Kidney glomerular epithelial cell (primary cell): ENCODE results near the gene VPS13D.

Experiments
- DNase-seq: peaks from one replicate; lab custom pipeline; 2025; lab: John Stamatoyannopoulos, UW

VPS13D gene

GRCh38 chr1:12228979-12229378, 851 bp upstream of the VPS13D start:
- DNase-seq, result no peak

GRCh38 chr1:12229386-12229834, 420 bp upstream of the VPS13D start:
- DNase-seq, result no peak

GRCh38 chr1:12230549-12231275, 882 bp downstream of the VPS13D start:
- no peak for DNase-seq

DNA sequence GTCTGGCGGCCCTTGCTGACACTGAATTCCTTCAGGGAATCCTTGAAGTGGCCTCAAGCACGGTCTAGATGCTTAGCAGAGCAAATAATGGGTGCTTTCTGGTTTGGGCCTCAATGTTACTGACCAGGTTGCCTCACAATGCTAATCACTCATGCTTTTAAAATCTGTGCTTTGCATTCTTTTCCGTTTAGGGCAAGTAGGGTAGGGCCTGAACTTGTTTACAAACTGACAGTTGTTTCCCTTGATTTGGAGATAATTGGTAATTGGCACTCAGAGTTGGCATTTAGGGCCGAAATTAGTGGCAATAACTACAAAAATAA, 1.4 kb downstream of the VPS13D start:
- no peak for DNase-seq

GRCh38 chr1:12232221-12232620, 2.4 kb downstream of the VPS13D start:
- no peak for DNase-seq

- no peak for DNase-seq
Measured at GRCh38 chr1:12244078-12244477, 14.2 kb downstream of the VPS13D start.

DNA sequence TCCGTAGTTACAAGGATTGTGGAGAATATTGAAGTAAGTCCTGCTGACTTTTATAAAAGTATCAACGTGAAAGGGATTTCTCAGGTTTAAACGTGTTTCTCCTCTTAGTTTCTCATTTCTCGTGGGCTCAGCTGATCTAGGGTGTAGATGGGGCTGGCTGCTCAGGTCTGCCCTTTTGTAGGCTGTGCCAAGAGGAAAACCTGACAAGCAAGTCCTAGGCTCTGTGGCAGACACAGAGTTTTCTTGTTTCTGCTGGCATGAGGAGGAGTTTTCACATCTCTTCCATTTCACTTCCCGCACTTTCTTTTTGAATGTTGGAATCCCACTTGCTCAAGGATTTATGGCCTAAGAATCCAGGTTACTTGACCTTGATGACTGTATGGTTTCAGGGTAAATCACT, 14.8 kb downstream of the VPS13D start:
- DNase-seq, result no peak

GRCh38 chr1:12245116-12245515, 15.3 kb downstream of the VPS13D start:
- no peak for DNase-seq

- DNase-seq, result no peak
Measured at GRCh38 chr1:12245733-12246132, 15.9 kb downstream of the VPS13D start.

DNA sequence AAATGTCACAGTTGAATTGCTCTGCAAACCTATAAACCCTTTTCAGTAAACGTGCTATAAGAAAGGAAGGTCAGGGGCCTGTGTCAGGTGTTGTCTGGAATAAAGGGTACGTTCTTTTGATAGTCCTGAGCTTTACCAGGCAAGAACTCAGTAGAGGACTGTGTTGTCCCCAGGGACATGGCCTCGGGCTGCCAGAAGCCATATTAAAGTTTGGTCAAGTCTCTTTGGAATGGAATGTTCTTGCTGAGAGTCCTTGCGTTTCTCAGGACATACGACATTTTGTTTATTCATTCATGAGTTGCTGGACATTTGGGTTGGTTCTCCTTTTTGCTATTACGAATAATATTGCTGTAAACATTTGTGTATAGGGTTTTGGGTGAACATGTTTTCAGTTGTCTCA, 16.8 kb downstream of the VPS13D start:
- no peak for DNase-seq

GRCh38 chr1:12249181-12249580, 19.4 kb downstream of the VPS13D start:
- DNase-seq, result no peak

GRCh38 chr1:12249748-12250147, 19.9 kb downstream of the VPS13D start:
- no peak for DNase-seq

DNA sequence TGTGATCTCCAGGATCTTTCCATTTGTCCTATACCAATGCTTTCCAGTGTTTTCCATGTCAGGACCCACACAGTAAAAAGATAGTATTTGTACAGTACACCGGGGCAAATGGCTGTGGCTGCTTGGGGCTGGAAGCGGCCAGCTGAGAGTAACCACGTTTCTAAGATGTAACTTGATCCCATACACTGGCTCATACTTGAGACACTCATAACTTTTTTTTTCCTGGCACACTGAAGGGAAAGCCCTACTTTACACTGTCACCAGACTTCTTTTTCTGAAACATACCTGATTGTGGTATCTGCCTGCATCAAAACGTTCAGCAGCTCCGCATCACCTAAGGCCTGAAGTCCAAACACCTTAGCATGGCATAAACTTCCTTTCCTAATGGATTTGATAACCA, 21.6 kb downstream of the VPS13D start:
- no peak for DNase-seq

DNA sequence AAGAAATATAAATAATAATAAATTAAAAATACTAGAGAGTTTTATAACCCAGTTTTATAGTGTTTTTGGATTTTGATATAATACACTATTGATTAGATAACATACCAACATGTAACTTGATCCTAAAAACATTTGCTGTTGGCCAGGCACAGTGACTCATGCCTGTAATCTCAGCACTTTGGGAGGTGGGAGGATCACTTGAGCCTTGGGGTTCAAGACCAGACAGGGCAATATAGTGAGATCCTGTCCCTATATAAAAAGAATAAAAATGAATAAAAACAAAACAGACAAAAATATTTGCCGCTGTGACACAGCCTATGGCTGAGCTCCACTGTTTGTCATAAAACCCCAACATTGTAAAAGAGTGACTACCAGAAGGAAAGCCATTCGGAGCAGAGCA, 26.1 kb downstream of the VPS13D start:
- DNase-seq, result no peak

DNA sequence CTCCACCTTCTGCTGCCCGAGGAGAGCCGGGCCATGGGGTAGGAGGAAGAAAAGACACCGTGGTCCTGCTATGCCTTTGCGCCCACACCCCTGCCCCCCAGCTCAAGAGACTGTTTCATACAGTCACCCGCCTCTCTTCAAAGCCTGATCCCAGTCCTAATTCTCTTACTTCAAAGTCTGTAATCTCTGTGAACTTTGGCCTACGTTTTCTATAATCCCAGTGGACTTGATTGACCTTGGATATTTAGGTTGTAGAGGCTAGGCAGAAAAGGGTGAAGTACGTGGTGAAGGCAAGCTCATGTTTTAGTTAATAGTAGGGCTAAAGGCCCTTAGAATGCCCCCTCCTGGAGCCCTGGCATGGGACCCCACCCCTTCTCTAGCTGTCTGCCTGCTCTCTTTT, 28.4 kb downstream of the VPS13D start:
- DNase-seq, result no peak

- no peak for DNase-seq
Measured at GRCh38 chr1:12269351-12269750, 39.5 kb downstream of the VPS13D start.

DNA sequence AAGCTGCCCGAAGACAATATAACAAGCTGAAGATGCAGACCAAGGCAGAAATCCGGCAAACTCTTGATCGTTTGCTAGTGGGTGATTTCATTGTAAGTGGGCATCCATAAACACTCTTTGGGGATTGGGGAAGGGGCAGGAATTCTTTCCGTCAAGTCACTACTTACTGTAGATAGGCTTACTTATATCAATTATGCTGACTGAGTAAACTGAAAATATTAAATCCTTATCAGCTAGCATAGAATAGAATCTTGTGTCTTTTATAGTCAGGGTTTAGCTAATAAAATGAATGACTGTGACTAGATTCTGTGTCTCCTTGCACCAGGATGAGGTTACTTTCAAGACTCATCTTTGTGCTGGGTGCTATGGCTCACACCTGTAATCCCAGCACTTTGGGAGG, 41.2 kb downstream of the VPS13D start:
- DNase-seq, result no peak

- DNase-seq, result no peak
Measured at GRCh38 chr1:12272770-12273169, 42.9 kb downstream of the VPS13D start.

DNA sequence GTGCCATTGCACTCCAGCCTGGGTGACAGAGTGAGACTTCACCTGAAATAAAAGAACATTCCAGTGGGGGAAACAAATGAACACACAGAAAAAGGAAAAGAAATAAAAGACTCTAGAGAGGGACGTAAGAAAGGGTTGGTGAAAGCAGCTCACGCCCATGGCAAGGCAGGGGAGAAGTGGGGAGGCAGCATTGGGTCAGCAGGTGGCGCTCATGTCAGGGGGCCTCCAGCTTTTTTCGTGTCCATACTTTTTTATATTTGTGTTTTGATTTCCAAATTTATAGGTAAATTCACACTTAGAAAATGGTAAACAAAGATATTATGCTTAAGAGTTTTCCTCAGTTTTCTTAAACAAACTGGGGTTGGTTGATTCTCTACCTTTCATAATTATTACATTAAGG, 45.5 kb downstream of the VPS13D start:
- DNase-seq, result peak; percentile 1

- DNase-seq, result no peak
Measured at GRCh38 chr1:12276225-12276624, 46.4 kb downstream of the VPS13D start.

GRCh38 chr1:12279003-12279402, 49.2 kb downstream of the VPS13D start:
- no peak for DNase-seq

DNA sequence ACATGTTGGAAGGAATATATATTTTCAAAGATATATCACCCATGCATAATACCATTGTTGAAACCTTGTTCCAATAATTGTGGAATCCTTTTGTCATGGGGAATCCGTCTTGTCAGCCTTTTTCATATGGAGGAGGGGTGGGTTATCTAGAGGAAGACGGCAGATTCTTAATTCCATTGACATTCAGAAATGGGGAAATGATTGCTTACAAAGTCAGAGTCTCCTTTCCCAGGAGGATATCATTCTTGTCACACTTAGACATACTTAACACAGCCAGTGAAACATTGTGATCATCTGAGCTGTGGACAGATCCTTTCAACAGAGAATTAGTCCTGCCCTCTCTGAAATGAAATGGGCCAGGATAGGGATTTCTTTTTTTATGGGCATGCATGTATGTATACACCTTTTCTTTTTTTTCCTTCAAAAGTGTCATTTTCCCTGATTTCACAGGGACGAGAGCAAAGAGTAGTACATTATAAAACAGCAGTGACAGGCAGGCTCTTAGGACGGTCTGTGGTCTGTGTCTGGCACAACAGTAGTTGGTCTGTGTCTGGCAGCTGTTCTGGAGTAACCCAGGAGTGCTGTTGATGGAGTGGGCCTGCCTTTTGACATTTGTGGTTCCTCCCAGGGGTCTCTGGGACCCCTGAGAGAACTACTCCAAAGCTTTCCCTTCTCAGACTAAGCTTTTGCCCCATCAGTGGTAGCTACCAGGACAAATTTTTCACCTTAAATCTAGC, 50.1 kb downstream of the VPS13D start:
- DNase-seq, result no peak

GRCh38 chr1:12282142-12282541, 52.3 kb downstream of the VPS13D start:
- DNase-seq, result no peak

GRCh38 chr1:12284486-12284885, 54.7 kb downstream of the VPS13D start:
- DNase-seq, result no peak
